NT2/D1 (cell line): ENCODE measurements around the gene SCN1B.

Experiments
- DNase-seq: peaks from one replicate; pipeline ENCODE4 v3.0.0-alpha.2; 2011; ENCODE audit warnings: low read depth, low spot score
- H3K27me3 ChIP-seq: 2 replicates; pipeline ENCODE4 v1.6.0; 2011; ENCODE audit warnings: mild to moderate bottlenecking; ENCODE audit not compliant: insufficient read length, insufficient read depth
- H3K36me3 ChIP-seq: 2 replicates; pipeline ENCODE4 v1.6.1; 2011; ENCODE audit warnings: mild to moderate bottlenecking, low read length, mixed read lengths; ENCODE audit not compliant: insufficient read depth, insufficient read length
- H3K4me1 ChIP-seq: 2 replicates; pipeline ENCODE4 v1.5.1; 2011; ENCODE audit not compliant: insufficient read depth, insufficient read length
- H3K4me3 ChIP-seq: 2 replicates; pipeline ENCODE4 v1.5.1; 2011; ENCODE audit warnings: low read depth; ENCODE audit not compliant: insufficient read length
- H3K9ac ChIP-seq: 2 replicates; pipeline ENCODE4 v1.6.0; 2011; ENCODE audit warnings: low read depth; ENCODE audit not compliant: insufficient read length
- H3K9me3 ChIP-seq: 2 replicates; pipeline ENCODE4 v1.5.1; 2011; ENCODE audit warnings: mild to moderate bottlenecking, low read length; ENCODE audit not compliant: insufficient read depth
- SUZ12 ChIP-seq: IDR thresholded peaks from 2 replicates; pipeline ENCODE4 v1.6.1; 2011; ENCODE audit not compliant: insufficient read length, insufficient read depth; ENCODE audit errors: extremely low read depth
- YY1 ChIP-seq: IDR thresholded peaks from 2 replicates; pipeline ENCODE4 v1.6.1; 2011; ENCODE audit not compliant: insufficient read length, insufficient read depth
- ZNF274 ChIP-seq: IDR thresholded peaks from 2 replicates; pipeline ENCODE4 v1.6.1; 2011; ENCODE audit warnings: mild to moderate bottlenecking, low read depth, low read length

The SCN1B gene

GRCh38 chr19:35066121-35066520 is 35.9 kb downstream of the SCN1B start:
- DNase-seq = no peak
- TF ChIP-seq YY1 = no peak
- no peaks in the 10 kb centered on the region for H3K4me1 ChIP-seq
- 0 out of 2 replicates have a peak, but pooled peaks cover 4% of the 10 kb centered on the region for H3K9me3 ChIP-seq
- H3K9ac ChIP-seq = no peak overlapping the region
- H3K27me3 ChIP-seq = no peaks in the 10 kb centered on the region
- no peaks in the 10 kb centered on the region for H3K36me3 ChIP-seq
- no peak overlapping the region for H3K4me3 ChIP-seq

GRCh38 chr19:35066691-35067563 is 36.7 kb downstream of the SCN1B start:
- H3K27me3 ChIP-seq = no peaks in the 10 kb centered on the region
- 0 out of 2 replicates have a peak, but pooled peaks cover 4% of the 10 kb centered on the region for H3K9me3 ChIP-seq
- H3K4me1 ChIP-seq = no peaks in the 10 kb centered on the region
- no peak overlapping the region for H3K4me3 ChIP-seq
- no peaks in the 10 kb centered on the region for H3K36me3 ChIP-seq
- no peak overlapping the region for H3K9ac ChIP-seq
- TF ChIP-seq ZNF274 (no peak), YY1 (no peak), SUZ12 (no peak)
- peak; percentile 80 for DNase-seq

- no peak overlapping the region for H3K4me3 ChIP-seq
- H3K9me3 ChIP-seq = 0 out of 2 replicates have a peak, but pooled peaks cover 4% of the 10 kb centered on the region
- H3K27me3 ChIP-seq = no peaks in the 10 kb centered on the region
- no peaks in the 10 kb centered on the region for H3K36me3 ChIP-seq
- no peak overlapping the region for H3K9ac ChIP-seq
- no peak for DNase-seq
- H3K4me1 ChIP-seq = no peaks in the 10 kb centered on the region
- no peak for TF ChIP-seq ZNF274
- no peak for TF ChIP-seq YY1
- TF ChIP-seq SUZ12 = no peak
These were observed 38.8 kb downstream of the SCN1B start for GRCh38 chr19:35068941-35069634.

- no peaks in the 10 kb centered on the region for H3K27me3 ChIP-seq
- TF ChIP-seq YY1 = no peak
- TF ChIP-seq ZNF274 = no peak
- TF ChIP-seq SUZ12 = no peak
- H3K4me1 ChIP-seq = no peaks in the 10 kb centered on the region
- H3K36me3 ChIP-seq = no peaks in the 10 kb centered on the region
- no peak overlapping the region for H3K9ac ChIP-seq
- H3K4me3 ChIP-seq = no peak overlapping the region
- no peak for DNase-seq
- 0 out of 2 replicates have a peak, but pooled peaks cover 4% of the 10 kb centered on the region for H3K9me3 ChIP-seq
These were observed 39.4 kb downstream of the SCN1B start for GRCh38 chr19:35069696-35070095.

- Histone ChIP-seq H3K27me3 (no peaks in the 10 kb centered on the region), H3K9me3 (0 out of 2 replicates have a peak, but pooled peaks cover 4% of the 10 kb centered on the region), H3K4me3 (no peak overlapping the region), H3K4me1 (no peaks in the 10 kb centered on the region), H3K36me3 (no peaks in the 10 kb centered on the region), H3K9ac (no peak overlapping the region)
- no peak for DNase-seq
- no peak for TF ChIP-seq ZNF274
These were observed 40.2 kb downstream of the SCN1B start for GRCh38 chr19:35070471-35070870.

GRCh38 chr19:35073516-35073915 is 43.2 kb downstream of the SCN1B start:
- H3K36me3 ChIP-seq = no peaks in the 10 kb centered on the region
- no peaks in the 10 kb centered on the region for H3K4me1 ChIP-seq
- H3K27me3 ChIP-seq = no peaks in the 10 kb centered on the region
- H3K9me3 ChIP-seq = 0 out of 2 replicates have a peak, but pooled peaks cover 4% of the 10 kb centered on the region
- no peak overlapping the region for H3K4me3 ChIP-seq
- TF ChIP-seq ZNF274 (no peak), YY1 (no peak), SUZ12 (no peak)
- H3K9ac ChIP-seq = no peak overlapping the region
- DNase-seq = no peak

- no peak for DNase-seq
These were observed 43.7 kb downstream of the SCN1B start for GRCh38 chr19:35073941-35074340.

More at GRCh38 chr19:35073941-35074340, 43.7 kb downstream of the SCN1B start:
- no peaks in the 10 kb centered on the region for H3K4me1 ChIP-seq
- no peaks in the 10 kb centered on the region for H3K36me3 ChIP-seq
- no peak for TF ChIP-seq SUZ12
- TF ChIP-seq ZNF274 = no peak
- TF ChIP-seq YY1 = no peak
- 0 out of 2 replicates have a peak, but pooled peaks cover 4% of the 10 kb centered on the region for H3K9me3 ChIP-seq
- no peak overlapping the region for H3K9ac ChIP-seq
- no peaks in the 10 kb centered on the region for H3K27me3 ChIP-seq
- no peak overlapping the region for H3K4me3 ChIP-seq
